ENCODE measurements around the gene SELENOP.

Gene SELENOP

GRCh38 chr5:42828671-42829070 is 17.0 kb upstream of the SELENOP start:
- TF ChIP-seq PATZ1 (CRISPR knock-in tag; IDR thresholded peaks at IDR 0.05; ENCODE audit: borderline replicate concordance) = no peak
- TF ChIP-seq ZFP30 (CRISPR knock-in tag; IDR thresholded peaks at IDR 0.05) = no peak
- no peak for TF ChIP-seq ZC3H10 (CRISPR knock-in tag; IDR thresholded peaks at IDR 0.05)
- no peak for TF ChIP-seq POU6F1 (CRISPR knock-in tag; IDR thresholded peaks at IDR 0.05; ENCODE audit: borderline replicate concordance, low read depth)
- no peak for TF ChIP-seq ZNF565 (CRISPR knock-in tag; conservative IDR thresholded peaks at IDR 0.05; ENCODE audit: low read depth)
- TF ChIP-seq ZNF70 (CRISPR knock-in tag; IDR thresholded peaks at IDR 0.05) = no peak
- TF ChIP-seq CSDC2 (CRISPR knock-in tag; IDR thresholded peaks at IDR 0.05) = no peak
- no peak for ATAC-seq

- TF ChIP-seq GLIS3 (CRISPR knock-in tag; IDR thresholded peaks at IDR 0.05) (no peak), SNAI2 (CRISPR knock-in tag; IDR thresholded peaks at IDR 0.05) (no peak), BACH2 (CRISPR knock-in tag; IDR thresholded peaks at IDR 0.05; ENCODE audit: borderline replicate concordance) (no peak), POU6F1 (CRISPR knock-in tag; IDR thresholded peaks at IDR 0.05; ENCODE audit: borderline replicate concordance, low read depth) (no peak), RARB (CRISPR knock-in tag; IDR thresholded peaks at IDR 0.05) (no peak), ZFP30 (CRISPR knock-in tag; IDR thresholded peaks at IDR 0.05) (no peak), ISL1 (CRISPR knock-in tag; IDR thresholded peaks at IDR 0.05) (no peak), PATZ1 (CRISPR knock-in tag; IDR thresholded peaks at IDR 0.05; ENCODE audit: borderline replicate concordance) (no peak), CSRNP3 (CRISPR knock-in tag; IDR thresholded peaks at IDR 0.05) (no peak), TSHZ2 (CRISPR knock-in tag; IDR thresholded peaks at IDR 0.05) (no peak), OSR1 (CRISPR knock-in tag; IDR thresholded peaks at IDR 0.05) (no peak), TOX (CRISPR knock-in tag; IDR thresholded peaks at IDR 0.05; ENCODE audit: borderline replicate concordance) (no peak), ZNF70 (CRISPR knock-in tag; IDR thresholded peaks at IDR 0.05) (no peak), ZNF565 (CRISPR knock-in tag; conservative IDR thresholded peaks at IDR 0.05; ENCODE audit: low read depth) (no peak), PPARA (CRISPR knock-in tag; IDR thresholded peaks at IDR 0.05; ENCODE audit: borderline replicate concordance) (no peak), CREB5 (CRISPR knock-in tag; IDR thresholded peaks at IDR 0.05; ENCODE audit: low read depth) (no peak)
- no peak for ATAC-seq
Observed at GRCh38 chr5:42826757-42827515, 15.2 kb upstream of the SELENOP start.
